Liver (tissue), 9 donors: ENCODE results near the gene SRD5A1. TPM values are rescaled to one million over a fixed set of nuclear protein-coding genes. Genes with fewer than 3 reads are reported as not detected.

Experiments used
- DNase-seq: peaks from one replicate; pipeline ENCODE4 v3.0.0-alpha.2; 2017; ENCODE audit warnings: low spot score
- H3K27ac ChIP-seq, 2 donors: one replicate each; pipeline ENCODE4 v1.7.0; 2013; ENCODE audit warnings: inconsistent platforms in 2 of 2, low read length in 2 of 2, control low read depth in 1 of 2, low read depth in 1 of 2, mild to moderate bottlenecking in 1 of 2
- H3K27me3 ChIP-seq, 4 donors: one replicate each; pipeline versions ENCODE4 v1.6.1 to v1.7.0; 2013; ENCODE audit warnings: low read length in 3 of 4, inconsistent platforms in 1 of 4, mild to moderate bottlenecking in 1 of 4, moderate library complexity in 1 of 4; ENCODE audit not compliant: control insufficient read depth in 4 of 4, insufficient read depth in 4 of 4
- H3K36me3 ChIP-seq, 4 donors: one replicate each; pipeline versions ENCODE4 v1.6.1 to v1.7.0; 2013; ENCODE audit warnings: low read length in 3 of 4, mild to moderate bottlenecking in 3 of 4, low read depth in 1 of 4, moderate library complexity in 1 of 4; ENCODE audit not compliant: control insufficient read depth in 4 of 4, insufficient read depth in 3 of 4
- H3K4me1 ChIP-seq, 4 donors: one replicate each; pipeline versions ENCODE4 v1.6.1 to v1.7.0; 2013; ENCODE audit warnings: low read length in 3 of 4, mild to moderate bottlenecking in 3 of 4, moderate library complexity in 1 of 4; ENCODE audit not compliant: control insufficient read depth in 4 of 4, insufficient read depth in 4 of 4
- H3K4me3 ChIP-seq, 3 donors: one replicate each; pipeline versions ENCODE4 v1.6.1 to v1.7.0; 2013; ENCODE audit warnings: low read length in 3 of 3, control low read depth in 1 of 3, low read depth in 1 of 3, mild to moderate bottlenecking in 1 of 3
- H3K9ac ChIP-seq, 2 donors: one replicate each; pipeline ENCODE4 v1.7.0; 2013; ENCODE audit warnings: low read length in 2 of 2, mild to moderate bottlenecking in 2 of 2, moderate library complexity in 2 of 2, control low read depth in 1 of 2, low read depth in 1 of 2
- H3K9me3 ChIP-seq, 4 donors: one replicate each; pipeline versions ENCODE4 v1.6.1 to v1.7.0; 2013; ENCODE audit warnings: low read length in 3 of 4; ENCODE audit not compliant: control insufficient read depth in 4 of 4
- ATF3 ChIP-seq: IDR thresholded peaks from 2 replicates; pipeline ENCODE4 v1.6.1; 2016; ENCODE audit warnings: antibody characterized with exemption
- CTCF ChIP-seq: fragments of 150-350 bp; IDR thresholded peaks from 2 replicates; pipeline ENCODE4 v1.5.1; 2017; ENCODE audit warnings: improper control_type of control experiment, low read depth, low read length; ENCODE audit not compliant: missing input control
- EGR1 ChIP-seq, 2 donors: IDR thresholded peaks; 2 replicates each; pipeline ENCODE4 v1.6.1; 2016 to 2018; ENCODE audit warnings: antibody characterized with exemption in 2 of 2, low read depth in 2 of 2
- FOXA1 ChIP-seq: IDR thresholded peaks from 2 replicates; pipeline ENCODE4 v1.6.1; 2016; ENCODE audit warnings: antibody characterized with exemption
- FOXA2 ChIP-seq: IDR thresholded peaks from 2 replicates; pipeline ENCODE4 v1.6.1; 2016; ENCODE audit warnings: antibody characterized with exemption
- GABPA ChIP-seq, 2 donors: IDR thresholded peaks in 1 of 2; conservative IDR thresholded peaks in 1 of 2; 2 replicates each; pipeline ENCODE4 v1.6.1; 2016; ENCODE audit warnings: antibody characterized with exemption in 2 of 2, mild to moderate bottlenecking in 1 of 2, moderate library complexity in 1 of 2
- HNF4A ChIP-seq, 2 donors: conservative IDR thresholded peaks; 2 replicates each; pipeline ENCODE4 v1.6.1; 2016; ENCODE audit warnings: antibody characterized with exemption in 2 of 2, mild to moderate bottlenecking in 2 of 2
- HNF4G ChIP-seq: IDR thresholded peaks from 2 replicates; pipeline ENCODE4 v1.6.1; 2016; ENCODE audit warnings: antibody characterized with exemption
- JUND ChIP-seq, 2 donors: IDR thresholded peaks; 2 replicates each; pipeline ENCODE4 v1.6.1; 2016; ENCODE audit warnings: antibody characterized with exemption in 2 of 2
- MAX ChIP-seq: IDR thresholded peaks from 2 replicates; pipeline ENCODE4 v1.6.1; 2016; ENCODE audit warnings: antibody characterized with exemption
- NR2F2 ChIP-seq: IDR thresholded peaks from 2 replicates; pipeline ENCODE4 v1.6.1; 2016; ENCODE audit warnings: antibody characterized with exemption
- RAD21 ChIP-seq, 2 donors: IDR thresholded peaks; 2 replicates each; pipeline ENCODE4 v1.6.1; 2016; ENCODE audit warnings: antibody characterized with exemption in 2 of 2, mild to moderate bottlenecking in 2 of 2
- REST ChIP-seq: IDR thresholded peaks from 2 replicates; pipeline ENCODE4 v1.6.1; 2016; ENCODE audit warnings: antibody characterized with exemption, mild to moderate bottlenecking
- RXRA ChIP-seq, 2 donors: IDR thresholded peaks; 2 replicates each; pipeline ENCODE4 v1.6.1; 2017 to 2018; ENCODE audit warnings: antibody characterized with exemption in 2 of 2, mild to moderate bottlenecking in 1 of 2
- SP1 ChIP-seq: IDR thresholded peaks from 2 replicates; pipeline ENCODE4 v1.6.1; 2018; ENCODE audit warnings: antibody characterized with exemption, mild to moderate bottlenecking
- TAF1 ChIP-seq: conservative IDR thresholded peaks from 2 replicates; pipeline ENCODE4 v1.6.1; 2016; ENCODE audit warnings: antibody characterized with exemption, mild to moderate bottlenecking
- YY1 ChIP-seq: IDR thresholded peaks from 2 replicates; pipeline ENCODE4 v1.6.1; 2016; ENCODE audit warnings: antibody characterized with exemption, mild to moderate bottlenecking
- ZBTB33 ChIP-seq: IDR thresholded peaks from 2 replicates; pipeline ENCODE4 v1.6.1; 2016; ENCODE audit warnings: antibody characterized with exemption
- WGBS: extraction: QIAGEN DNeasy Blood & Tissue Kit; methylation state at CpG from one replicate; pipeline ENCODE4 v1.1.7; 2013; 5-methylcytosine and 5-hydroxymethylcytosine counted together
- polyA plus RNA-seq, 2 donors: library from polyadenylated mRNA; stranded (reverse) in 1 of 2; unstranded in 1 of 2; fragments of 200-250 nt in 1 of 2; fragments of >200 nt in 1 of 2; fragmentation: Nextera tagmentation in 1 of 2; extraction: Ambion mirVana in 1 of 2; gene quantifications; one replicate each; pipeline versions ENCODE4 v1.2.1 to v1.2.3, GENCODE V29; 2013 to 2015
- total RNA-seq, 2 donors: library from RNA; depleted of rRNA; stranded (reverse); fragments of >200 nt; gene quantifications; one replicate each; pipeline ENCODE4 v1.2.3, GENCODE V29; 2014
- donor health status: healthy.
- donor health status: healthy.
- donor health status: healthy.
- donor health status: healthy.
- donor health status: healthy.

SRD5A1 gene
- total and polyA plus RNA-seq, 4 donors, result 6.3 to 87.0 (median 47.7) TPM

- DNase-seq, result no peak
- TF ChIP-seq ATF3, result no peak
- no peak for TF ChIP-seq TAF1
- peak; percentile 76 for TF ChIP-seq HNF4G
- TF ChIP-seq RAD21 (IDR thresholded peaks at IDR 0.05), result peak; percentile 38 to 54
- TF ChIP-seq MAX, result peak; percentile 64
- TF ChIP-seq SP1, result peak; percentile 95
- TF ChIP-seq CTCF, result no peak
- peak; percentile 70 for TF ChIP-seq YY1
- no peak for TF ChIP-seq FOXA1
- TF ChIP-seq EGR1 (IDR thresholded peaks at IDR 0.05; ENCODE audit: low read depth in 2 of 2), result no peak
- TF ChIP-seq FOXA2, result peak; percentile 49
- peak; percentile 18 for TF ChIP-seq NR2F2
- TF ChIP-seq JUND (IDR thresholded peaks at IDR 0.05), result peak; percentile 73 to 75
- TF ChIP-seq ZBTB33, result peak; percentile 71
- TF ChIP-seq HNF4A (conservative IDR thresholded peaks at IDR 0.05), result peak; percentile 93 to 96
- TF ChIP-seq GABPA (IDR thresholded peaks at IDR 0.05 in 1 of 2, conservative IDR thresholded peaks at IDR 0.05 in 1 of 2), result no peak
- TF ChIP-seq RXRA (IDR thresholded peaks at IDR 0.05), result peak; percentile 92 to 97
- peak; percentile 66 for TF ChIP-seq REST
- Histone ChIP-seq H3K27me3 (no peaks in the 10 kb centered on the region), H3K9me3 (no peaks in the 10 kb centered on the region), H3K36me3 (peaks cover 0 to 16% (median 11%) of the 10 kb centered on the region in 4 donors), H3K27ac (peak overlapping the region; percentile 92 to 96), H3K9ac (peak overlapping the region in 1 of 2 donors; percentile 75), H3K4me1 (peaks cover 14 to 79% (median 51%) of the 10 kb centered on the region in 4 donors), H3K4me3 (no peak overlapping the region)
- 42% methylated on average over 3 of the region's 3 CpGs for WGBS
These were observed 37.8 kb upstream of the SRD5A1 start for GRCh38 chr5:6595405-6595804.
